AG08396 (cell line): ENCODE data around the gene AQP5.

ENCODE experiments used
- DNase-seq: peaks from one replicate; pipeline ENCODE4 v3.0.0; 2012; ENCODE audit warnings: low spot score, mixed read lengths

AQP5 gene

DNA sequence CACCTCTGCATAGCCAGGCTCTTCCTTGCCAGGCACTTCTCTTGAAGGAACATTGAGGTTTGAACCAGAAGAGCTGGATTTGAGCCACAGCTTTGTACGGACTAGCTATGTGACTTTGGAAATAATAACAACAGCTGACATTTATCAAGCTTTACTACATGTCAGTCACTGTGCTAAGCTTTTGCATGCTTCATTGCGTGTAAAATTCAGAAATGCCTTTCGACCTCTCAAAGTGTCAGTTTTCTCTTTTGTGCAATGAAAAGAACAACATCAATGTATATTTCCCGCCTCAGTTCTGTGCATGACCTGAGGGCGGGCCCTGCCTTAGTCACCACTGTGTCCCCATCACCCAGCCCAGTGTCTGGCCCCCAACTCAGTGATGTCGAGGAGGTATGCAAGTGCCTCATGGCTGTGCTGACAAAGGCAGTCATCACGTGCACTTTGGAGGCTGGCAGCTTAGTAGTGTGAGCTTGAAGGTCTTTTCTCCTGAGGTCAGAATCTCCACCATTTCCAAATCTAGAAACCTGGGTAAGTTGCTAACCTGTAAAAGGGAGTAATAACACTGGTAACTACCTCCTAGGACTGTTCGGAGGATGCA is 29.0 kb upstream of the AQP5 start:
- no peak for DNase-seq

DNA sequence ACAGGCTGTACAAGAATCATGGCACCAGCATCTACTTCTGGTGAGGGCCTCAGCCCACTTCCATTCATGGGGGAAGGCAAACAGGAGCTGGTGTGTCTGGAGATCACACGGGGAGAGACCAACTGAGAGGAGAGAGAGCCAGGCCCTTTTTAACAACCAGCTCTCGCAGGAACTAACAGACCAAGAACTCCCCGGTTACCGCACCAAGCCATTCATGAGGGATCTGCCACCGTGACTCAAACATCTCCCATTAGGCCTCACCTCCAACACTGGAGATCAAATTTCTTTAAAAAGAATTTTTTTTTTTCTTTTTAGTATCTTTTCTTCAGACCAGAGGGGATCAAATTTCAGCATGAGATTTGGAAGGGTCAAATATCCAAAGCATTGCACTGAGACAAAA is 27.9 kb upstream of the AQP5 start:
- DNase-seq = no peak

DNA sequence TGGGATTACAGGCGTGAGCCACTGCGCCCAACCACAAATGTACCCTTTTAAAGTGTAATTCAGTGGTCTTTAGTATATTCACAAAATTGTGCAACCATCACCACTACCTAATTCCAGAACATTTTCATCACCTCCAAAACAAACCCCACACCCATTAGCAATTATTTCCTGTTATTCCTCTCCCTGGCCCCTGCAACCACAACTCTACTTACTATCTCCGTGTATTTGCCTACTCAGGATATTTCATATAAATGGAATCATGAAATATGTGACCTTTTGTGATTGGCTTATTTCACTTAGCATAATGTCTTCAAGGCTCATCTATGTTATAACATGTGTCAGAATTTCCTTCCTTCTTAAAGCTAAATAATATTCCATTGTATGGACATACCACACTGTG is 27.2 kb upstream of the AQP5 start:
- DNase-seq = no peak

DNA sequence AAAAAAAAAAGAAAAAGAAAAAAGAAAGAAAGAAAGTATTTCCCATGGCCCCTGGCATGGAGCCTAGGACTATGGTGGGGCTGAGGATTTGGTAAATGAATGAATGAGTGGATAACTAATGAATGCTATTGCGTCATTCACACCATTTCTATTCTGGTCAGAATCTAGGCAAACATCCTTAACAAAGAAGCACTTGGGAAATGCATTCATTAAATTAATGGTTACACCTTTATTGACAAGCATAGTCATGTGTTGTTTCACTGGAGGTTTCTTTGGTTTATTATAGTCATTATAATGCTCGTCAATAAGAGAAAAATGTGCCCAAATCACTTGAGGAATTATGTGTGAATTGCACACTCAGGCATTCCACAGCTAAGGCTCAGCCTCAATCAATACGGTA is 24.7 kb upstream of the AQP5 start:
- DNase-seq = no peak

DNA sequence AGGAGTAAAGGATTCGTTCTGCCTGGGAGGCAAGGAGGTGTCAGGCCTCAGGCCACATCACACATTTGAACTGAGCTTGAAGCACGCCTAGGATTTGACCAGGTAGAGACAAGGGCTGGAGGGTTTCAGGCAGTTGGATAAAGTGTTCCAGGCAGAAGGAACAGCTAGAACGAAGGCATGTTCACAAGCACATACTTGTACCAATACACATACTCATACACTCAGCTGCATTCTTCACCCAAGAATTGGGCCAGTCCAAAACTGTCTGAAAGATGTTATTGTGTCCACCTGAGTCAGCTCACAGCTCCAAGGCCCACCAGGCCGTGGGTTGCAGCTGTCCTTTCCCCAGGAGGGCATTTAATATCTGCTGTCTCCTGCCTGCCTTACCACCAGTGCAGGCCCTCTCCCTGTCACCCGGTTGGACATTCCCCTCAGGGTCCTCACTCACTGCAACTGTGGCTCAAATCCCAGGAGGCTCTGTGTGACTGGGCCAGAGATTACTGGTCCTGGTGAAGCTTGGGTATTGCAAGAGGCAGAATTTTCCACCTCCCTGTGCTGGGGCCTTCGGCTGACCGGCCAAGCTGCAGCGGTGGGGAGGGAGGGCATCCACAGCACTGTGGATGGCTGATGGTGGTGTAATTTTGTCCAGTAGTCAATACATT is 23.9 kb upstream of the AQP5 start:
- DNase-seq = no peak

DNA sequence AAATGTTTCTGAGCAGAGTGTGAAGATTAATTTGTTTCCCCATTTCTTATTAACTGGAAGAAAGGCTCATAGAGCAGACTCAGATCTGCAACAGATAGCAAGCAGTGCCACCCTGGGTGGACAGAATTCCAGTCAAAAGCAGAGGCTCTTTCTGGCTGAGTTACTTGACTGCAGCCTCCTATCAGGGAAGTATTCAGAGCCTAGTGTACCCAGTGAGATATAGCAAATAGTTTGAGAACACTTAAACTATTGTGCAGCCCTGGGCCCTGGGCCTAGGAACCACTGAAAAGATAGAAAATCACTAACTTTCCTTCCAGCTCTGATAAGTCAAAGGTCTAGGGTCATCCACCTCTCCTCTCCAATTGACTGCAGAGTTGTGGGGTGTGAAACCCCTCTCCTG is 22.4 kb upstream of the AQP5 start:
- no peak for DNase-seq

DNA sequence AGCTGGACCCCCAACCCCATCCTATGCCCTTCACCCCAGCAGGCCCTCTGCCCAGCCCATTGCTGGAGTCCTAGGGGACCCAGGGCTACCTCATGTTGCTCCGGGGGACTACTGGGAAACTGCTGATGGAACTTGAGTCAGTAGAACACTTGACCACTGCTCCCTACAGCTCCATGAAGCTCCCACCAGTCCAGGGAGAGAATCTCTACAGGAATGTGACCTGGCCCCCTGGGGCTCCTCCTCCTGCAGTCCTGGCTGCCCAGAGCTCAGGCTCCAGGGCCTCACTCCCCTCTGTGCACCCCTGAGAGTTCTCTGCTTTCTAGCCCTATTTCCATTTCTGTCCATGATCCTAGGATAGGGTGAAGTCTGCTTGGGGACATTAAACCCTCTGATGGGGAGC is 22.0 kb upstream of the AQP5 start:
- DNase-seq = no peak

DNA sequence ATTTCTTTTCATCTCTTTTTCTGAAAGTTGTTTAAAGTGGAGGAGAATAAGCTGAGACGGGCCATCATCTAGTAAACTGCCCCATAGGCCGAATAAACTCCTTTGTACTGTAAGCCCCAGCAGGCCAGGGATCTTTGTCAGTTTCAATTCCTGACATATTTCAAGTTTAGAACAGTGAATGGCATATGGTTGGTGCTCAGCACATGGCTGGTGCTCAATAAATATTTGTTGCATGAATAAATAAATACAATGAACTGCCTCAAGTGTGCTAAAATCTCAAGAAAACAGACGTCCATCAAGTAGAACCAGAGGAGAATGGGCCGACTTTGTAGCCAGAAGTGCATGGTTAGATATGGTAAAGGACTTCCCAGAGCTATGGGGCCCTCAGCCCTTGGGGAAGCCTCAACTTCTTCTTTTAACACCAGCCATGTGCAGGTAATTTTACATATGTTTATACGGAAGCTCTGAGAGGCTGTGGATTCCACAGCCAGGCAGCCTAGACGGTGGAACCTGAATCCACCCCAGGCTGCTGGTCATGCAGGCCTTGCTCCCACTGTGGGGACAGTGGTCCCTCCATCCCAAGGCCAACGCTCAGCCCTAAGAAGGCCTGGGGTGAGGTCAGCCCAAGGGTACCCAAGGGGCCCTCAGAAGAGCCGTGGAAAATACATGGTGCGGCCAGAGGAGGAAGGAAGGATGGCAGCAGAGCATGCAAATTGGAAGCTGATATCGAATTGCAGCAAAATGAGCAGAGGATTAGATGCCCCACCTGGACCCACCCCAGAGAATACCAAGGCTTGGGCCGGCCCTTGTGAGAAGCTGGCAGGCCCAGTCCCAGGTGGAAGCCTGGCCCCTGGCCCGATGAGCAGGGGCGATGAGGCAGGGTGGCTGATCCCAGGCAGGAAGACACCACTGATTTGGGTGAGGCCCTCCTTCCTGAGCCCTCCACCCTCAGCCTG is 19.8 kb upstream of the AQP5 start:
- DNase-seq = no peak

DNA sequence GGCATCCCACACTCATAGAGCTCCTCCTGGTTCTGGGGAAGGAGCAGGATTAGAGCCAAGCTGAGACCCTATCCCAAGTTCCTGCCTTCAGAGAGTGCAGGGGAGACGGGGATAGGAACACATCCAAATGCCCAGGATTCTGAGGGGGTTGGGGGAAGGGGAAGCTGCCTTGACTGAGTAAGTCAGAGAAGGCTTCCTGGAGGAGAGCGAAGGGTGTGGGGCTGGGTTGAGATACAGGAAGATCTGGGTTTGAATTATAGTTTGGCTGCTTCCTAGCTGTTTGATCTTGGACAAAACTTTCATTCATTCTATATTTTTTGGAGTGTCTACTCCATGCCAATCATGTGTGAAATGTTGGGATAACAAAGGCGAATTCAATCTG is 19.2 kb upstream of the AQP5 start:
- DNase-seq = no peak

DNA sequence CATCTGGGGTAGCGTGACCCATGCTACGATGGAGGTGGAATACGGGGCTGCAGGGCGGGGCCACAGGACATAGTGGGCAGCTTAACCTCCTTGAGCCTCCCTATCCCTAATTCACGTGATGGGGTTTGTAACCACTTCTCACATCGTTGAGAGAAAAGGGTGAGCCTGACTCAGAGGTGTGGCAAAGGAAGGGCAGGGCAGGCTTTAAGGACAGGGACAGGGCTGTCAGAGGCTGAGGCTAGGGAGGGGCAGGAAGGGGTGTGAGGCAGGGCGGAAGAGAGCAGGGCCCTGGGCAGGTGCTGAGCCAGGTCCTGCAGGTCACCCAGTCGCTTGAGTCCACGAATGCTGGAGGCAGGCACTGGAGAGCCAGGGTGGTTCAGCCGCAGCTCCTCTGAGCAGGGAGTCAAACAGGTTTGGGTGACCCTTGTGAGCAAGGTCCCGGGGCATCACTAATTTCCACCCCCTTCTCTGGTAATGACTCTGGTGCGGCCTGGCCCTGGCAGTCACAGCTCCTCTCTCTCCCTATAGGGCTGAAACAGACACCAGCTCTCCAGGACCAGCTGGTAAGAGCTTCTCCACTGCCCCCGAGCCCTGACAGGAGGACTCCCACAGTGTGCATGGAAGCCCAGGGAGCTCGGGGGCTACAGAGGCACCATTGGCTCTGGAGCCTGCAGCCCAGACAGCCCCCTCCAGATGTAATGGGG is 18.6 kb upstream of the AQP5 start:
- no peak for DNase-seq

DNA sequence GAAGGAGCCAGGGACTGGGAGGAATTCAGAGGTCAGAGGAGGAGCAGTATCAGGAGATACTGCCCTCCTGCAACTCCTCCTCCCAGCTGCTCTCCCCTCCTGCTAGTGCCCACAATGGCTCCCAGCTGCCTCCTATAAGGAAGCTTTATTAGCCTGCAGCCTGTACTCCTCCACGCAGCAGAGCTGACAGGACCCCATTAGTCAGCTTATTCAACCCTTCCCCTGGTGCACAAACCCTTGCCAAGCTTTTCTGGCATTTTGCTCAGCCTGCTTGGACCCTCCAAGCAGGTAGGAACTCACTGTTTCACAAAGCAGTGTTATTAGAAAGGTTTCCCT is 18.1 kb upstream of the AQP5 start:
- DNase-seq = no peak

DNA sequence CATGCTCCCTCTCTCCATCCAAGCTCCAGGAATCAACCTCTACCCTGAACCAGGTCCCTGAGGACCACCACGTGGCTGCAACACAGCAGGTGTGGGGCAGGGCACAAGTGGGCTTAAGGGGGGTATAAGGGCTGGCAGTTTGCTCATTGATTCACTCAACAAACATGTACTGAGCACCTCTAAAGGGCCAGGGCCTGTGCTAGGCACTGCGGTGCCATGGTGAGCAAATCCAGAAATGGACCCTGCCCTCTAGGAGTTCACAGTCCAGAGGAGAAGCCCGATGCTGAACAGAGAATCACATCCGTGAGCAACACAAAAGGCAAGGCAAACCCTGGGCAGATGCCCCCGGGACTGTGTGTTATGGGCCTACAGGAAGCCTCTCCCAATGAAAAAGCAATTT is 17.6 kb upstream of the AQP5 start:
- no peak for DNase-seq

DNA sequence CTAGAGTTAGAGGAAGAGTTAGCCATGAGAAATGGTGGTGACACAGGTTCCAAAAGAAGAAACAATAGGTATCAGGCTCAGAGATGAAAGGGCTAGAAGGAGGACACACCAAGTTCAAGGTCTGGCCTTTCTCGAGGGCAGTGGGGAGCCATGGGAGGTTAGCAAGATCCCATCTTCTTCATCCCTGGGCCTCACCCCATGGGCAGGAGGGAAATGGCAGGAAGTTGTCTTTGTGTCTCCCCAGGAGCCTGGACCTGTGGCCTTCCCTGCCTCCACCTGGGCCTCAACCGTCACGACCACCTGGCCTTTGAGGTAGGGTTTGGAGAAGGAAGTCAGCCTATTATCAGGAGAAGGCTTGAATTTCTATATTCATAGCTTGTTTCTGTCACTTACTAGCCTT is 17.0 kb upstream of the AQP5 start:
- no peak for DNase-seq

DNA sequence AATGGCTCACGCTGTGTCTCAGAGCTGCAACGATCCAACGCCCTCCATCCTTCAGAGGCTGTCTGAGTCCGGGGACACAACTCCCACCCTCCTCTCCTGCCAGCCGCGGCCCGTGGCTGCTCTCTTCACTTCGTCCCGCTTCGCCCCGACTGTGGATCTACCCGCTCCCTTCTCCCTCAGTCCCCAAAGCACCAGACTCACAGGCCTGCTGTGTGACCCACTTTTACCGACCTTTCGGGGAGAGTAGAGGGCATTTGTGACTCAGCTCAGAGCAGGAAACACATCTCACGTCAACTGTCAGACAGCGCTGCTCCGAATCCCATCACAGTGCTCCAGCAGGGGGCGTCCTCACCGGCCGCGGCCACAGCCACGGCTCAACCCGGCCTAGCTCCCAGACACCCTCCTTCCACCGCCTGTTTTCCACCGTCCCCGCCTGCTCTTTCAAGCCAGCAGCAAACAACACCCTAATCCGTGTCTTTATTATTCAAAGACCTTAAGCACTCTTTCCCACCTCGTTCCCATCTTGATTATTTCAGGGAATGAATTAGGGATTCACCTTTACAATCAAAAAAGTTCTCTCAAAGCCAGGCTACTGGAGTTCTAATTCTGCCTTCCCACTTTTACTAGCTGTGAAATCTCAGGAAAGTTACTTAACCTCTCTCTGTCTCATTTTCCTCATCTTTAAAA is 16.1 kb upstream of the AQP5 start:
- DNase-seq = peak; percentile 91

DNA sequence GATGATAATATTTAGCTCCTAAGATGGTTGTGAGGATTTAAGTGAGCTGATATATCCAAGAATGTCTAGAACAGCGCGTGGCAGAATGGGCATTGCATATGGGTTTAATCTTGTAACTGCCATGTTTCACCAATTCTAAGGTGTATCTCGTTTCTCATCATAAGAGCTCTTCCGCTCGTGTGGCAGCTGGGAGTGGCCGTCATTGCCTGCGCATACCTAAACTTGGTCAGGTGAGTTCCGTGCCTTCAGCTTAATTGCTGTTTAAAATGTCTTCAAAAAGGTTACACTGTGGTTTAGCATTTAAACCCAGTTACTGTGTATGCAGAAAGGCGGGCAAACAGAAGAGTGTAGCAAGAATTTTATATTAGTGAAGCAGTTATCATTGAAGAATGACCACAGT is 15.6 kb upstream of the AQP5 start:
- DNase-seq = no peak

DNA sequence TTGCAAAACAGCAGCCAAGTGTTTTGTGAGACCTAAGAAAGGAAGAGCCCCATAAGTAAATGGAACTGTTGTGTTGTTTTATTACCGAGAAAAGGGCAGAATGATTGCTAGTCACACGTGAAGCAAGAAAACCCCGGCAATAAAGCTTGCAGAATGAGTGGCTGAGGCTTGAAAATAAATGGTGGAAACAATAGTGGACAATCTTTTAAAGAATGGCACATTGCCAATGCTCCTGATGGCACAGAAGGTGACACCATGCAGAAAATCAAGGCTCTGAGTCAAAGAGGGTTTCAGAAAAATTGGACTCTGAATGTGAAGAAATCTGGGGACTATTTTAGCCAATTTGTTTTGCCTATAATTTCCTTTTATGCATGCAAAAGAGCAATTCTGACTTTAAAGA is 15.2 kb upstream of the AQP5 start:
- no peak for DNase-seq

DNA sequence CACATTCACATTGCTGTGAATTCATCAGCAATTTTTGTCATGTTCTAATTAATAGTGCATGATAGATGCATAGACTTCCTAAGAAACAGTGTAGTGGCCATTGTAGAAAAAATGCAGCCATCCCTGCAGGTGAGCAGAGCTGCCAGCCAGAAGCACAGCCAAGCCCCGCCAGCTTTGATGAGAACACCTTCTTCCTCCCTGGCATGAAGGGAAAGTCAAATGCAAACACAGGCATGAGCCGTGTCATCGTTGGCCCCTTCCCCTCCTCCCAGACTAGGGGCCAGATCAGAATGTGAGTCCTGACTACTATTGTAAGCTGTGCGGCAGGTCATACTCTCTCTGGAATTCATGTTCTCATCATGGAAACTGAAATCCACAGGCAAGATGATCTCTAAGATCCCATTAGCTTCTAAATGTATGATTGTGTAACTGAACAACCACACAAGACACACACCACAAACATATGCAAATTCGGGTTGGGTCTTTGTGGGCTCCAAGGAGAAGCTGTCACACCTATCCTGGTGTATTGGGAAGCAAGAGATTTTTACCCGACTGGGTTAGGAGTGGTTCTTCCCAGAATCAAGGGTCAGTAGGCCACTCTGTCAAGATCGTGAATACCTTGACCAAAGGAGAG is 14.0 kb upstream of the AQP5 start:
- DNase-seq = no peak

DNA sequence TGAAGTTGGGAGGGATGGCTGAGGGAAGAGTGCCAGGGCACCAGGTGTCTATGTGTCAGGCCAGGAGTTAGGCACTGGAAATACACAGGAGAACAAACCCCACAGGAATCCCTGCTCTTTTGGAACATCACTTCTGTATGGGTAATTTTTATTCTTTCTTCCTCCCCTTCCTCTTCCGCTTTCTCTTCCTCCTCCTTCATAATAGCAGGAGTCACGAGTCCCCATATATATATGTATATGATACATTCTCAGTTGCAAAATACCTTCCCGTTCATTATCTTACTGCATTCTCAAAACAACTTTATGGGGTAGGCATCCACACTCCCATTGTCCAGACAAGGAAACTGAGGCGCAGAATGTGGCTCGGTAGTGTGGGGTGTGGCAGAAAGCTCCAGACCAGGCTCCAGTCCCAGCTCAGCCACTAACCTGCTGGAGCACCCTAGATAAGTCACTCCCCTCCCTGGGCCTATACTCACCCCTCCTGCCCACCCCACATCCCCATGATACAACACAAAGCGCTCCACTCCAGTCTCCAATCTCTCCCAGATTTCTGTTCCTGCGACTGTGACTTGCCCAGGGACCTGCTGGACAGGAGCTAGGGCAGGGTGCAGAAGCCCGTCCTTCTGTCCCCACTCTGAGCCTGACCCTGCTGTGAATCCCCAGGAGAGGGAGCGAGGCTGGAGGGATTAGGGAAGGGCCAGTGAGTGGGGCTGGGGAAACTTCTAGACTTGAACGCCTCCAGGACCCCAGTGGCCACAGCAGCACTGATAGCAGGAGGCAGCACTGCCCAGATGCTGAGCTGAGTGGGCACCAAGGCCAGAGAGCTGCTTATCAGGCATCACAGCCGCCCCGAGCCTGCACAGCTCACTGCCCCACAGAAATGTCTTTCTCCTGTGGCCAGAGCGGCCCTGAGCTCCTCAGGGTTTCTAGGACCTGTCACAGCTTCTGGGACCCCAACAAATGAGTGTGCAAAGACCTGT is 12.5 kb upstream of the AQP5 start:
- DNase-seq = no peak

DNA sequence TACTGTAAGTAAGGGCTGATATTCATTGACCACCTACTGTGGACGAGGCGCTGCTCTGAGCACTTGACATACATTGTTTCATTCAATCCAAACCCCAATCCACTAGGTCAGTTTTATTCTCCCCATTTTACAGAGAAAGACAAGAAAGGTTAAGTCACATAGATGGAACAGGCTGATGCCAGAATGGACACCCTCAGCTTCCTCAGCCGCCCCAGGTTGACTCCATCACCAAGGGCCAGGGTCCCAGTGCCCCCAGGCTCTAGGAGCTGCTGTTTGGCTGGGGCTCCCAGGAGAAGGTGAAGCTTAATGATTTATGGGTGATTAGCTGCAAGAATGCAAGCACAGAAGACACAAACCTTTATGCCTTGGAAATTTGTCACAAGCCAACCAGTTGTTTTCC is 11.8 kb upstream of the AQP5 start:
- DNase-seq = no peak
